ENCODE data around the gene PDE4D.

The PDE4D gene

GRCh38 chr5:58986281-58986680 is 907.2 kb downstream of the PDE4D start:
- Histone ChIP-seq H3K4me1 (ENCODE audit: low read length) (no peaks in the 10 kb centered on the region), H2AFZ (ENCODE audit: low read length) (no peak overlapping the region), H3K9me2 (replicated peaks; ENCODE audit: insufficient read depth, low read length) (no peaks in the 10 kb centered on the region), H3K4me2 (ENCODE audit: low read depth, low read length) (no peak overlapping the region), H3F3A (ENCODE audit: insufficient read depth, low read length) (no peaks in the 10 kb centered on the region), H3K79me2 (ENCODE audit: low read length) (no peaks in the 10 kb centered on the region), H3K27ac (ENCODE audit: low read length) (no peak overlapping the region), H3K9me3 (replicated peaks; ENCODE audit: insufficient read depth, low read length) (no peaks in the 10 kb centered on the region), H3K36me3 (replicated peaks; ENCODE audit: insufficient read depth, low read length) (no peaks in the 10 kb centered on the region), H3K27me3 (replicated peaks; ENCODE audit: insufficient read depth, low read length) (no peaks in the 10 kb centered on the region), H3K4me3 (ENCODE audit: low read length) (no peak overlapping the region), H3K9ac (ENCODE audit: low read length) (no peak overlapping the region), H4K20me1 (ENCODE audit: insufficient read depth, low read length) (no peaks in the 10 kb centered on the region)
- TF ChIP-seq CTCF (IDR thresholded peaks at IDR 0.05; ENCODE audit: low read length) (no peak), EZH2phosphoT487 (IDR thresholded peaks at IDR 0.05; ENCODE audit: low read length) (no peak), EZH2 (optimal IDR thresholded peaks at IDR 0.05; ENCODE audit: low read depth, low read length) (no peak)
- no peak for DNase-seq

- TF ChIP-seq CTCF (IDR thresholded peaks at IDR 0.05; ENCODE audit: low read length) (no peak), EZH2 (optimal IDR thresholded peaks at IDR 0.05; ENCODE audit: low read depth, low read length) (no peak), EZH2phosphoT487 (IDR thresholded peaks at IDR 0.05; ENCODE audit: low read length) (no peak)
- DNase-seq: no peak
- H3K4me3 ChIP-seq (ENCODE audit: low read length): no peak overlapping the region
Measured at GRCh38 chr5:58985759-58986158, 907.8 kb downstream of the PDE4D start.

GRCh38 chr5:58985311-58985710 is 908.2 kb downstream of the PDE4D start:
- no peak overlapping the region for H3K4me3 ChIP-seq (ENCODE audit: low read length)
- H3K79me2 ChIP-seq (ENCODE audit: low read length): no peaks in the 10 kb centered on the region
- no peaks in the 10 kb centered on the region for H3F3A ChIP-seq (ENCODE audit: insufficient read depth, low read length)
- H3K9me3 ChIP-seq (replicated peaks; ENCODE audit: insufficient read depth, low read length): no peaks in the 10 kb centered on the region
- H3K9ac ChIP-seq (ENCODE audit: low read length): no peak overlapping the region
- no peaks in the 10 kb centered on the region for H3K9me2 ChIP-seq (replicated peaks; ENCODE audit: insufficient read depth, low read length)
- TF ChIP-seq EZH2 (optimal IDR thresholded peaks at IDR 0.05; ENCODE audit: low read depth, low read length) (no peak), EZH2phosphoT487 (IDR thresholded peaks at IDR 0.05; ENCODE audit: low read length) (no peak), CTCF (IDR thresholded peaks at IDR 0.05; ENCODE audit: low read length) (no peak)
- H3K27ac ChIP-seq (ENCODE audit: low read length): no peak overlapping the region
- no peaks in the 10 kb centered on the region for H4K20me1 ChIP-seq (ENCODE audit: insufficient read depth, low read length)
- no peak for DNase-seq
- no peaks in the 10 kb centered on the region for H3K4me1 ChIP-seq (ENCODE audit: low read length)
- no peak overlapping the region for H3K4me2 ChIP-seq (ENCODE audit: low read depth, low read length)
- H3K36me3 ChIP-seq (replicated peaks; ENCODE audit: insufficient read depth, low read length): no peaks in the 10 kb centered on the region
- no peaks in the 10 kb centered on the region for H3K27me3 ChIP-seq (replicated peaks; ENCODE audit: insufficient read depth, low read length)
- H2AFZ ChIP-seq (ENCODE audit: low read length): no peak overlapping the region

More at GRCh38 chr5:58985759-58986158, 907.8 kb downstream of the PDE4D start:
- no peaks in the 10 kb centered on the region for H3K9me2 ChIP-seq (replicated peaks; ENCODE audit: insufficient read depth, low read length)
- H3K4me1 ChIP-seq (ENCODE audit: low read length): no peaks in the 10 kb centered on the region
- H3K79me2 ChIP-seq (ENCODE audit: low read length): no peaks in the 10 kb centered on the region
- no peaks in the 10 kb centered on the region for H3F3A ChIP-seq (ENCODE audit: insufficient read depth, low read length)
- H3K9ac ChIP-seq (ENCODE audit: low read length): no peak overlapping the region
- H3K27me3 ChIP-seq (replicated peaks; ENCODE audit: insufficient read depth, low read length): no peaks in the 10 kb centered on the region
- H3K27ac ChIP-seq (ENCODE audit: low read length): no peak overlapping the region
- H3K36me3 ChIP-seq (replicated peaks; ENCODE audit: insufficient read depth, low read length): no peaks in the 10 kb centered on the region
- H2AFZ ChIP-seq (ENCODE audit: low read length): no peak overlapping the region
- no peak overlapping the region for H3K4me2 ChIP-seq (ENCODE audit: low read depth, low read length)
- H4K20me1 ChIP-seq (ENCODE audit: insufficient read depth, low read length): no peaks in the 10 kb centered on the region
- H3K9me3 ChIP-seq (replicated peaks; ENCODE audit: insufficient read depth, low read length): no peaks in the 10 kb centered on the region

All from MM.1S (cell line).